Stimulated activated CD4-positive, alpha-beta T cell treated with anti-CD3 and anti-CD28 coated beads, Interleukin-12 subunit alpha, Interleukin-12 subunit beta, amount 100 ng/mL, for 24 hours (primary cell): ENCODE data around the gene FOXC2.
"Not testable (repeated sequence)": the region's sequence is repeated elsewhere in the genome, so short reads cannot be mapped to it uniquely, and the experiment has no call there.

Experiments used
- DNase-seq, 2 experiments: peaks; one replicate each; pipeline ENCODE4 v3.0.0-alpha.2; 2020; ENCODE audit warnings: low read depth in 2 of 2

FOXC2 gene

GRCh38 chr16:86587955-86588354 lies 21.3 kb downstream of the FOXC2 start:
- not testable (repeated sequence) for DNase-seq

GRCh38 chr16:86590501-86591144 lies 24.0 kb downstream of the FOXC2 start:
- DNase-seq, result no peak

GRCh38 chr16:86591270-86591669 lies 24.6 kb downstream of the FOXC2 start:
- no peak for DNase-seq

GRCh38 chr16:86593913-86594620 lies 27.4 kb downstream of the FOXC2 start:
- DNase-seq, result no peak

GRCh38 chr16:86594721-86595120 lies 28.1 kb downstream of the FOXC2 start:
- no peak for DNase-seq

- no peak for DNase-seq
Measured at GRCh38 chr16:86595983-86596605, 29.5 kb downstream of the FOXC2 start.

GRCh38 chr16:86597126-86597879 lies 30.7 kb downstream of the FOXC2 start:
- no peak for DNase-seq

- DNase-seq, result no peak
Measured at GRCh38 chr16:86597880-86598606, 31.4 kb downstream of the FOXC2 start.

- no peak for DNase-seq
Measured at GRCh38 chr16:86598607-86599565, 32.3 kb downstream of the FOXC2 start.

GRCh38 chr16:86601356-86601755 lies 34.7 kb downstream of the FOXC2 start:
- no peak for DNase-seq

- no peak for DNase-seq
Measured at GRCh38 chr16:86602521-86602920, 35.9 kb downstream of the FOXC2 start.

GRCh38 chr16:86604436-86605193 lies 38.0 kb downstream of the FOXC2 start:
- DNase-seq, result peak; percentile 4 to 15

GRCh38 chr16:86605950-86606349 lies 39.3 kb downstream of the FOXC2 start:
- no peak for DNase-seq

- no peak for DNase-seq
Measured at GRCh38 chr16:86608301-86608747, 41.7 kb downstream of the FOXC2 start.

- no peak for DNase-seq
Measured at GRCh38 chr16:86609115-86609514, 42.5 kb downstream of the FOXC2 start.

GRCh38 chr16:86609661-86610060 lies 43.0 kb downstream of the FOXC2 start:
- DNase-seq, result no peak

GRCh38 chr16:86610779-86611524 lies 44.3 kb downstream of the FOXC2 start:
- DNase-seq, result no peak

GRCh38 chr16:86611525-86611855 lies 44.9 kb downstream of the FOXC2 start:
- no peak for DNase-seq

GRCh38 chr16:86611941-86612340 lies 45.3 kb downstream of the FOXC2 start:
- DNase-seq, result no peak
